Ascending aorta (tissue), 2 donors: ENCODE measurements around the gene TEF. TPM values are rescaled to one million over a fixed set of nuclear protein-coding genes. Genes with fewer than 3 reads are reported as not detected.

ENCODE experiments used
- DNase-seq, 2 donors: peaks; one replicate each; pipeline ENCODE4 v3.0.0-alpha.2; 2019; ENCODE audit warnings: low spot score in 2 of 2
- H3K27ac ChIP-seq, 2 donors: fragments of 200-600 bp; sonication (generic); one replicate each; pipeline ENCODE4 v1.5.1; 2016 to 2017; ENCODE audit warnings: mild to moderate bottlenecking in 1 of 2
- H3K27me3 ChIP-seq: fragments of 200-600 bp; sonication (generic); one replicate; pipeline ENCODE4 v1.5.1; 2017
- H3K36me3 ChIP-seq, 2 donors: fragments of 200-600 bp; sonication (generic); one replicate each; pipeline ENCODE4 v1.5.1; 2016
- H3K4me1 ChIP-seq, 2 donors: fragments of 200-600 bp; sonication (generic); one replicate each; pipeline ENCODE4 v1.5.1; 2016 to 2017; ENCODE audit warnings: mild to moderate bottlenecking in 1 of 2
- H3K4me3 ChIP-seq, 2 donors: fragments of 200-600 bp; sonication (generic); one replicate each; pipeline ENCODE4 v1.5.1; 2016 to 2017; ENCODE audit warnings: mild to moderate bottlenecking in 1 of 2
- H3K9me3 ChIP-seq, 2 donors: fragments of 200-600 bp; sonication (generic); one replicate each; pipeline ENCODE4 v1.5.1; 2016
- intact Hi-C: fragments of 100-400 bp; cut with DNase I; formaldehyde crosslinking; loops from one replicate; pipeline ENCODE4 v1.15.1; 2023
- total RNA-seq: library from RNA; depleted of rRNA; stranded (reverse); fragments of >200 nt; gene quantifications from one replicate; pipeline ENCODE4 v1.1.0, GENCODE V29; 2016
- TF ChIP-seq, protein P1 (sequence below), 3 experiments: fragments of 200-600 bp in 2 of 3; fragments of 450-650 bp in 1 of 3; sonication (generic) in 2 of 3; IDR thresholded peaks; one replicate each; pipeline ENCODE4 v1.5.1; 2016 to 2019; ENCODE audit warnings: antibody characterized with exemption in 3 of 3, mild to moderate bottlenecking in 1 of 3, moderate library complexity in 1 of 3

The TEF gene
- total RNA-seq, 1 donor from 2014 or later, result 20.2 TPM

DNA sequence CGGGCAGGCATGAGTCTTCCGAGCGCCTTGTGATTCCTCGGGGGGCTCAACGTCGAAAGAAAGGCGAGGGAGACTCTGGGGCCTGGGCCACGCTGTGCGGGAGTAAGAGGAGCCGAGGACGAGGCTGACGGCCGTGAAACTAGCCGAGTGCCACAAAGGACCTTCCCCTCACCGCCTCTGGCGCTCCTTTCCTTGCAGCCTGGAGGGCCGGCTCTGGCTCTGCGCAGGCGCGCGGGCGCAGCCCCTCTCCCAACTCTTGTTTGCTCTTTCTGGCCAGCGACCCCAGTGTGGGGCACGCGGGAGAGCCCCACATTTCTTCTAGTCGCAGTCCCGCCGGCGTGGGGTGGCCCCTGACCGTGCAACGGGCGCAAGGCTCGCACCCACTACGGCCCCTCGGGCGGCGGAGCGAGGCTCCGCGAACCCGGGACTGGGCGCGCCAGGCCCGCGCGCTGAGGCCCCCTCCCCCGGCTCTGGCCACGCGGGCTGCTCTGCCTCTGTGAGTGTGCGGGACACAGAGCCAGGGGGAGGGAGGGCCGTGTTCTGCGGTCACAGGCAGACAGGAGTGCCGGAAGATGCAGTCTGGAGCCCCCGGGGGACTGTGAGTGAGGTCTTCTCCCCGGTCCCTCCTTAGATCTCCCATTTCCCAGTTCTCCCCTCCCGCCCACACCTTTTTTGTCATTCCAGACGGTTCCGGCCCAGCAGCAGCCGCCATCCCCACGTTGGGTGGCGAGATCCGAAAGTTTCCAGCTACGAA, 65.9 kb downstream of the TEF start:
- peak overlapping the region; percentile 94 to 98 for H3K4me3 ChIP-seq
- peak overlapping the region; percentile 99 to 100 for H3K27ac ChIP-seq
- no peaks in the 10 kb centered on the region for H3K9me3 ChIP-seq
- TF ChIP-seq, protein P1, sequence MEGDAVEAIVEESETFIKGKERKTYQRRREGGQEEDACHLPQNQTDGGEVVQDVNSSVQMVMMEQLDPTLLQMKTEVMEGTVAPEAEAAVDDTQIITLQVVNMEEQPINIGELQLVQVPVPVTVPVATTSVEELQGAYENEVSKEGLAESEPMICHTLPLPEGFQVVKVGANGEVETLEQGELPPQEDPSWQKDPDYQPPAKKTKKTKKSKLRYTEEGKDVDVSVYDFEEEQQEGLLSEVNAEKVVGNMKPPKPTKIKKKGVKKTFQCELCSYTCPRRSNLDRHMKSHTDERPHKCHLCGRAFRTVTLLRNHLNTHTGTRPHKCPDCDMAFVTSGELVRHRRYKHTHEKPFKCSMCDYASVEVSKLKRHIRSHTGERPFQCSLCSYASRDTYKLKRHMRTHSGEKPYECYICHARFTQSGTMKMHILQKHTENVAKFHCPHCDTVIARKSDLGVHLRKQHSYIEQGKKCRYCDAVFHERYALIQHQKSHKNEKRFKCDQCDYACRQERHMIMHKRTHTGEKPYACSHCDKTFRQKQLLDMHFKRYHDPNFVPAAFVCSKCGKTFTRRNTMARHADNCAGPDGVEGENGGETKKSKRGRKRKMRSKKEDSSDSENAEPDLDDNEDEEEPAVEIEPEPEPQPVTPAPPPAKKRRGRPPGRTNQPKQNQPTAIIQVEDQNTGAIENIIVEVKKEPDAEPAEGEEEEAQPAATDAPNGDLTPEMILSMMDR (IDR thresholded peaks at IDR 0.05), result no peak
- no peaks in the 10 kb centered on the region for H3K27me3 ChIP-seq
- DNase-seq, result peak in 1 of 2 donors; percentile 83
- peaks cover 6 to 7% of the 10 kb centered on the region in 2 donors for H3K36me3 ChIP-seq
- H3K4me1 ChIP-seq, result peaks cover 13 to 14% of the 10 kb centered on the region in 2 donors
- intact Hi-C loops, result loop anchor here (1.0 to 5.0 kb wide), 4 partner anchors 21 to 66 kb away; partner anchors contain the start of genes PHF5A and TEF

DNA sequence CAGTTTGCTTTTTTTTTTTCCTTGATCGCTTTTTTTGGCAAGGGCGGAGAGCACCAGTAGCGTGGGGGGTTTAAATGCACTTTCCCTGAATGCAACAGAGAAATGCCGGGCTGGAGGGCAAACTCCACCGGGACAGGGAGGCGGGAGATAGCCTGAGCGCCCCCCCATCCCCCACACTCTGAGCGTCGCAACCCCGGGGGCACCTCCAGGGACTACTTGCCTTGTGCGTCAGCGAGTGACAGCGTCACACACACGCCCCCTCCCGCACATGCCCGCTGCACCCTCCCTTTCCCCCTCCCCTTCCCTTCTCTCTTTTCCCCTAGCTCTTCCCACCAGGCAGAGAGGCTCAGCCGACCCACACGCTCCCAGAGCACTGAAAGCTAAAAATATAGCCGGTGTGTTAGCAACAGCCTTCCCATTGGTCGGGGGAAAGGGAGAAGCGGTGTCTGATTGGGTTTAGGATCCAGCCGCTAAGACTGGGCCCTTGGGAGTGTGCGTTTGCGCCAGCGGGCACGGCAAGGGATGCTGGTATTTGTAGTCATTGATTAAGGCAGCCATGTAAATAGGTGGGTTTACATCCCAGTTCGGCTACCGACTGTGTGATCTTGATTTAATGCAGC, 66.6 kb downstream of the TEF start:
- peaks cover 0 to under 1% of the 10 kb centered on the region in 2 donors for H3K36me3 ChIP-seq

More for the DNA sequence above, 66.6 kb downstream of the TEF start:
- TF ChIP-seq, protein P1 (IDR thresholded peaks at IDR 0.05), result no peak
- intact Hi-C loops, result loop anchor here (1.0 to 5.0 kb wide), 4 partner anchors 20 to 67 kb away; partner anchors contain the start of genes PHF5A and TEF
- Histone ChIP-seq H3K9me3 (no peaks in the 10 kb centered on the region), H3K4me3 (peak overlapping the region; percentile 94 to 98), H3K27ac (peak overlapping the region; percentile 99 to 100), H3K27me3 (no peaks in the 10 kb centered on the region), H3K4me1 (peaks cover 7 to 9% of the 10 kb centered on the region in 2 donors)
- DNase-seq, result peak; percentile 91 to 98

Other genes starting within 250 kb of the TEF start
- 33.3 TPM for gene L3MBTL2, start 176.6 kb upstream of the TEF start, total RNA-seq
- gene CHADL, start 141.0 kb upstream of the TEF start, total RNA-seq, result not detected
- gene RANGAP1, start 95.8 kb upstream of the TEF start, total RNA-seq, result 49.8 TPM
- 54.9 TPM for gene ZC3H7B, start 80.4 kb upstream of the TEF start, total RNA-seq
- gene TOB2, start 64.9 kb downstream of the TEF start, total RNA-seq, result 55.8 TPM
- 4.8 TPM for gene PHF5A, start 86.8 kb downstream of the TEF start, total RNA-seq
- 81.1 TPM for gene ACO2, start 87.2 kb downstream of the TEF start, total RNA-seq
- 34.7 TPM for gene POLR3H, start 162.5 kb downstream of the TEF start, total RNA-seq
- 119 TPM for gene CSDC2, start 179.1 kb downstream of the TEF start, total RNA-seq
- gene PMM1, start 207.9 kb downstream of the TEF start, total RNA-seq, result 12.5 TPM
- 28.4 TPM for gene DESI1, start 239.1 kb downstream of the TEF start, total RNA-seq
- 89.7 TPM for gene XRCC6, start 239.4 kb downstream of the TEF start, total RNA-seq